ENCODE measurements around the gene EGFLAM.

EGFLAM gene

DNA sequence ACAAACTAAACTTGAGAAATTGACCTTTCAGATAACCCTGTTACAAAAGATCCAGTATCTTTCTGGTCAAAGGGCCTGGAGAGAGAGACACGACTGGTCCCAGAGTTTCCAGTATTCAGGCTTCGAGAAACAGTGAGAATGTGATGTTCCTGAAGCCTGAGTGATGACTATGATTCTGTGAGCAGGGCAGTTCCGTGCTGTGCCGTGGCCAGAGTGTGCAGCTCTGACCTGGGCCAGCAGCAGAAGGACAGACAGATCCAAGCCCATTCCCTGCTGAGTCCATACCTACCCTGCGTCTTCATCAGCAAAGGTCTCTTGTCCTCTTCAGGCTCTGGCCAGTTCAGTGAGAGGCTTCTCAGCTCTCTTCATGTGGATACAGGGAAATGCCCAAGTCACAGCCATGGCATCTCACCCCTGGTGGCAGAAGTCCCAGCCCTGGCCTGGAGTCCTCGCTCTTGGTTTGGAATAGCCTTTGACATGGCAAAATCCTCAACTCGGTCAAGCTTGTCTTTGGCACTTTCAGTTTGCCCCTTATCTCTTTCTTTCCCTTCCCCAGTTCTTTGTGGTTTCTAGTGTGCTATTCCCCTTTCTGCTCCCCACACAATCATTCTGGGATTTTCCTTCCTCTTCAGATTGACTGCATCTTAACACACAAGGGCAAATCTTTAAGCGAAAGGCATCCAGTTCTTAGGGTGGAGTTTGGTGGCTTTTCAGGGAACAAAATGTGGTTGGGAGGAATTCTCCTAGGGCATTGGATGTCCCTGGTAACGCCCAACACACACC, 190.4 kb downstream of the EGFLAM start:
- DNase-seq (ENCODE audit: low read depth): peak; percentile 56

DNA sequence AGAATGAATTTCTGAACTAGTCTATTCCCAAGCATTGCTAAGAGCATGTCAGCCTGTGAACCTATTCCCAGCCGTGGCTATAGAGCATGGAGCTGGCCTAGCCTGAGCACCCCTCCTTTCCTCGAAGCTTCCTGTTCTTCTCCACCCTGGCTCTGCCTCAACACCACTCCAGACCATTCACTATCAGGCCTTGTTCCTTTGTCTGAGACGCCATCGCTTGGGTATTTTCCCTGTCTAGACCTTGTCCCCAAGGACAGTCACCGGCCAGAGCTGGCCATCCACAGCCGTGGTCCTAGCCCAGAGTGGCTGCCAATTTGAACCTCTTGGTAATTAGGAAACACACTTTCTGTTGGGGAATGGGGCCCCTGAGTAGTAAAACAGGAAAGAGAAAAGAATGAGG, 192.3 kb downstream of the EGFLAM start:
- DNase-seq (ENCODE audit: low read depth): no peak

DNA sequence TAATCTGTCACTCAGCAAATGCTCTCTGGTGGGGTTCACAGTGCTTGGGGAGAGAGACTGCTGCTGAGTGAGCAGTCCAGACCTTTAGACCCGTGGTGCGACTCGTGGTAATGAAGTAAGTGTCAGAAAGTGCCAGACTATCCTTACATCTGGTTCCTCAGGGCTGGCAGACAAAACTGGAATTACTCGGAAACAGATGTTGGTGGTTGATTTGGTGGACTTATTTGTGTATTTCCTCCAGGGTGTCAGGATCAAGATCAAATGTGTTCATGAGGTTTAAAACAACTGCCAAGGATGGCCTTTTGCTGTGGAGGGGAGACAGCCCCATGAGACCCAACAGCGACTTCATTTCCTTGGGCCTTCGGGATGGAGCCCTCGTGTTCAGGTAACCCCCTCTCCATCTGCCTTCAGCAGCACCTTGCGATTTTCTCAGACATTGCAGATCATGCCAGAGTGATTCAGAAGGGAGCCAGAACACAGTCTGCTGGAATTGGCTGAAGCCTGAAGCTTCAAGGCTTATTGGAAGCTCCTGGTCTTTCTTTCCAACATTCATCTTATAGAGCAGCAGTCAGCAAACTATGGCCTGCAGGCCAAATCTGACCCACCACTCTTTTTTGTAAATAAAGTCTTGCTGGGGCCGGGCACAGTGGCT, 192.8 kb downstream of the EGFLAM start:
- no peak for DNase-seq (ENCODE audit: low read depth)

DNA sequence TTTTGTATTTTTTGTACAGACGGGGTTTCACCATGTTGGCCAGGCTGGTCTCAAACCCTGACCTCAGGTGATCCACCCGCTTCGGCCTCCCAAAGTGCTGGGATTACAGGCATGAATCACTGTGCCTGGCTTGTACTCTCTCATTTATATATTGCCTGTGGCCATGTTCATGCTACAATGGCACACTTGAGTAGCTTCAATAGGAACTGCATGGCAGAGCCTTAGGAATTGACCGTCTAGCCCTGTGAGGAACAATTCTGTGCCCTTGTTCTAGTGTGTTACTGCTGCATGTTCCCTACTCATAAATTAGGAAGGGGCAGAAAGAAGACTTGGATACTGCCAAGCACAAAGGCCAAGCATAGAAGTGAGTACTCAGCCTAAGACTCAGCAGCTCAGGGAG, 193.8 kb downstream of the EGFLAM start:
- no peak for DNase-seq (ENCODE audit: low read depth)

DNA sequence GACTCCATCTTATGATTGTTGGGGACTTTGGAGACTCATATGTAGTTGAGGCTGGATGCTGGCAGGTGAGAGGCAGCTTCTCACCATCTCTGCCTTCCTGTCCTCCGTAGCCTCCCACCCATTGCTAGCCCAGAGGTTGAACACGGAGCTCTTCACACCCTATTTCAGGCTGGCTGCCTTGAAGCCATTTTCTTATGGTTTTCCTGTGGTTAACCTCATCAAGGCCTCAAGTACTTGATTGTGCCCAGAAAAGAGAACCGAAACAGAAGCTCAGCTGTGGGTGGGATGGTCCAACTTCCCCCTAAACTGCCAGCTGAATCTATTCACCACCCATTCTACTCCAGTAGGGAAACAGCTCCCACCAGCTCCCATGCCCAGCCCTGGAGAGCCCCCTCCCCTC, 195.1 kb downstream of the EGFLAM start:
- no peak for DNase-seq (ENCODE audit: low read depth)

DNA sequence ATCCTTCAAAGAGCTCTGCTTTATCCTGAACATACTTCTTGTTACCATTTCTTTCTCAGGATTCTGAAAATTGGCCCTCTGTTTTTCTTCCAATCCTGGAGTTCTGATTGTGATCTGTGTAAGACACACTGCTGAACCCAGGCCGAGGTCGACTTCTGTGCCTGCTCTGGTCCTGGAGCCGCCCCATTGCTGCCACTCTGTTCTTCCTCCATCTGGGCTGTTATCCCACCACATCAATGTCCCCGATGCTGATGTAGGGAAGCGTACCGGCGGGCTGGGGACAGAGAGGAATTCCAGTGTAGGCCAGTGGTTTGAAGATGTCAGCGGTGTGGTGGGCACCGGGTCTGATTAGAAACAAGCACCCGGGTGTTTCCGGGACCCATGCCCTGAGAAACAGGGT, 195.6 kb downstream of the EGFLAM start:
- DNase-seq (ENCODE audit: low read depth): no peak

DNA sequence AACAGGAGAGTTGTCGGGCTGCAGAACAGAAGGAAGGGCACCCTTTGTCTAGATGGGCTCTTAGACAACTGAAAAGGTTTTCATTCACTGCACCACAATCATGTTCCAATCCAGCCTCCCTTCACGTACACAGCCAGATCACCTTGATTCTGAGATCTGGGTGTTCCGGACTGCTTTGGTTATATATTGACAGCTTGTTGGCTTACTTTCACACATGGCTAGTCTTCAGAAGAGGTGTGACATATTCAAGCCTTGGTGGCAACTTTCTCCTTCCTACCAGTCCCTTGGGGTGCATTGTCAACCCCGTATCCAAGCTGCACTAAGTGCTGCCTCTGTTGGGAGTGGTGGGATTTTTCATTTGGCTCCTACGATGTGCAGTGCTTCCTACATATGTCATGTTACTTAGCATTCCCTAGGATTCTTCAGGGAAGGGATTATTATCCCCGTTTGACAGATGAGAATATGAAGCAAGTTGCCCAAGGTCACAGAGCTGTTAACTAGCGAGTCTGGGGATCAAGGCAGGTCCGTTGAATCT, 197.5 kb downstream of the EGFLAM start:
- DNase-seq (ENCODE audit: low read depth): no peak

DNA sequence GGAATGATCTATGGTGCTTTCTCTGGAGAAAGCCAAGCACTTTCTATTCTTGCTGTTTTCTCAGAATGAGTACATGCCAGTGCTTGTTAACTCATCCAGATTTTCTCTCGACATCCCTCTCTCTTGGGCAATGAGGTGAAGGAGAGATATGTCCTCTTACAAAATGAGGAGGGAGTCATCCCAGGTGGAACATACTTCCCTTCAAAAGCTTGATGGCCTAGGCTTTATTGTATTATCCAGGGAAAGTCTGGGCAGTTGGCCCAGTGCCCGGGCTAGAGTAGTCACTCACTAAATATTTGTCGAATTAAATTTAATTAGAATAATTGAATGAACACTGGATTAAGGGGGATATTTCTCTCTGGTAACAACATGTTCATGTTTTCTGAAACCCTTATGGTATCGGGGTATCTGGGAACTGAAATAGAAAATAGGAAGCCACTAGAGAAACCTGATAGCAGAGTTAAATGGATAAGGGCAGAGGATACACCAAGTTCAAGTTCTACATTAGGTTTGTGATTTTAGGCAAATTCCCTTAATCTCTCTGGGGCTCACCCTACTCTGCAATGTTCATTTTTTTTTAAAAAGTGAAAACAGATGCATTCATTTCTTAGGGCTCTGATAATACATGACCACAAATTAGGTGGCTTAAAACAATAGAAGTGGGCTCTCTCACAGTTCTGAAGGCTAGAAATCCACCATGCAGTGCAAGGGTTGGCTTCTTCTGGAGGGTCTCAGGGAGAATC, 198.5 kb downstream of the EGFLAM start:
- DNase-seq (ENCODE audit: low read depth): peak; percentile 80

DNA sequence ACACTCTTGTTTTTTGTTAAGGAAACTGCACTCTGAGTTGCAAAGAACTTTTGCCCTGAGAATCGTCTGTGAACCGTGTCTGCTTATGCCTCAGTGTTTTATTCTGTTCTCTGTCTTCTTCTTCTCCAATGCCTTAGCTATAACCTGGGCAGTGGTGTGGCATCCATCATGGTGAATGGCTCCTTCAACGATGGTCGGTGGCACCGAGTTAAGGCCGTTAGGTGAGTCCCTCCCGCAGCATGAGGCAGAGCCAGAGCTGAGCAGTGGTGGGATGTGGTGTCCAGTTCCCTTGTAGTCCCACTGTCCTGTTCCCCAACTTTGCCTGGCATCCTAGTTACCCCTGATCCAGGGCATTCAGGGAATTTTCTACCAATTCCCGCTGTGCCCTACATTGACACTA, 199.8 kb downstream of the EGFLAM start:
- DNase-seq (ENCODE audit: low read depth): no peak

DNA sequence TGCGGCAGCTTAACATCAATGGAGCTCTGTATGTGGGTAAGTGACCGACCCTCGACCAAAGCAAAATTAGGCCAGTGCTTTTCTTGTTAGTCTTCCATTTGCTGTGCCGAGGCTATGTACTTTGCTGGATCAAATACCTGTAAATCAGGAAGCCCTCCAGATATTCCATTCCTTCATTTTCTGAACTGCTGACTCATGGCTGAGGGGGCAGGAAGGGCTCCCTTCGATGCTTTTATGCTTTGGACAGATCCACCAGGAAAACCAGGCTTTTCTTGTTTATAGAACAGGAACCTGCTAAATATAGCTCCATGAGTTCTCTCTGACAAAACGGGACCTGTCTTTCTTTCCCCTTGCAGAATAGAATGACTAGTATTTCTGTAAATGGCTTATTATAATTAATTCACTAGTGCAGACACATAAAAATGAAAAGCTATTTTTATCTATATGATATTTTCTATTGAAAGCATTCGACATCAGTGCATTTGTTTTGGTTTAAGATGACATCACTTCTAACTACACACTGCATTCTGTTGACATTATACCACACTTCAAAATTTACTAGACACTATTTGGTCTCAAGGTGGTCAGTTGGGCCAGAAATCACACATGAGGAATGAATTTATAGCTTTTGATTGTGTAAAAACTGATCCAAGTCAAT, 204.7 kb downstream of the EGFLAM start:
- DNase-seq (ENCODE audit: low read depth): no peak

DNA sequence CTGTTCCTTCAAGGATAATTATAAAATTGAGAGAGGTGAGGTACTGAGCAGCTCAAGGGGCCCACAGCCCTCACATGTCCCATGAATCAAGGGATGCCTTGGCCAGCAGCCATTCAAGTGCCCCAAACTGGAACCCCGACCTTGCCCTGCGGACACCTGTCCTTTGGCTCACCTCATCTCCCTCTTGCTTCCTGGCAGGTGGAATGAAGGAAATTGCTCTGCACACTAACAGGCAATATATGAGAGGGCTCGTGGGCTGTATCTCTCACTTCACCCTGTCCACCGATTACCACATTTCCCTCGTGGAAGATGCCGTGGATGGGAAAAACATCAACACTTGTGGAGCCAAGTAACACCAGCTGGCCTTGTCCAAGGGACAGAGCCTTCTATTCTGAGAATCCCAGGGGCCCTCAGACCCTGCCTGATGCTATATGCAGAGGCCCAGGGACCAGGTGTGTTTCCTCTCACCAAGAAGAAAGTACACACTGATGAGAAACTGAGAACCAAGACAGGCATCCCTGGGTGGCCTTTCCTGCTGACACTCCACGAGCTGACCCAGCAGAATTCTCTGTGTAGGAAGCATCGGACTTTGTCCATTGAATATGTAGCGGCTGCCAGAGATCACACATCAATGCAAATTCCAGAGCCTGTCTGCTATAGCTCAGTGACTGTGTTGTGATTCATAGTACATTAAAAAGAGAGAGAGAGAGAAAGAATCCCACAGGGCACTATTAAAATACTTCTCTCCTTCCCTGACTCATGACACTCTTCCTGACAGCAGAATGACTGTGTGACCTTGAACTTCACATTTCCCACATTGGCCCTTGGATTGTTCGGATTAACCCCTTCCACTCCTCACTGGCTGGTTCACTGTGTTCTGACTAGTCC, 205.5 kb downstream of the EGFLAM start:
- DNase-seq (ENCODE audit: low read depth): peak; percentile 87

DNA sequence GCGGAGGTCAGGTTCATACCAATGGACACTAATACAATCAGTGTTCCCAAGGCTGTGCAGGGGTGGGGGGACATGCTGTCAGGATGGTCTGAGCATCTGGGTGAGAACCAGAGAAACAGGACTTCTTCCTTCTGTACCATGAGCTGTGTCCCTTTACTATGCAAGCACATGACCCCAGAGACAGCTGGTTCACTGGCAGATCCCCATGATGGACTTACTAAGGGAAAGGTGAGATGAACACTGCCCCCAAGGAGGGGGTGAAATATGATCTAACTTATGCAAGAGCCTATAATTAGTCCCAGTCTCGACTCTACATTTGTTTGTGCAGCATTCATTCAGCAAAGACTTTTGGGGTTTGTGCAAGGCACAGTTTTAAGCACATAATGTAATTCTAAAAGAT, 206.7 kb downstream of the EGFLAM start:
- no peak for DNase-seq (ENCODE audit: low read depth)

DNA sequence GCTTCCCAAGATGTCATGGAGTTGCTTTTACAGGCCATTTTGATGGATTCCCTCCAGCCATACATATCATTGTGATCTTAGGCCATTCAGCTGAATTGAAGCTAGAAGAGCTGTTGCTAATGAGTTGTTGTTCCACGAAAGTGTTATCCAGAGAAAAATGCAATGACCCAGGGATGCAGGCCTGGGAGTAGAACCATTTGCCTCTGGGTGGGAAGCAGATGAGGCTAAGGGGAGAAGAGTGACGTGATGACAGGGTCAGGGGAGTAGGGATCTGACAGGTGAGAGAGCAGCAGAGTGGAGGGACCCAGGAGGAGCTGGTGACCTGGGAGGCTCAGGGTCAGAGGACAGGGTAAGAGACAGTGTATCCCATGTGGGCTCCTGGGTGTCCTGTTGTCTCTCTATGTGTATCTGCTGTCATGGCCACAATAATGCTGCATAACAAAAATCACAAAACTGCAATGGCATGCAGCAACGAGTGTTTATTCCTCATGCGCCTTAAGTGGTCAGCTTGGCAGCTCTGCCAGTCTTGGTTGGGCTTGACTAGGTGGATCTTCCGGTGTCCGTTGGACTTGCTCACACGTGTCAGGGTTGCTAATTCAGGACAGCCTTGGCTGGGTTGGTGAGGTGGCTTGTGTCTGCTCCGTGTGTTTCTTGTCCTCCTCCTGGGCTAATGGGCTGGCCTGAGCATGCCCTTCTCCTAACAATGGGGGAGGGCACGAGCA, 207.5 kb downstream of the EGFLAM start:
- no peak for DNase-seq (ENCODE audit: low read depth)

DNA sequence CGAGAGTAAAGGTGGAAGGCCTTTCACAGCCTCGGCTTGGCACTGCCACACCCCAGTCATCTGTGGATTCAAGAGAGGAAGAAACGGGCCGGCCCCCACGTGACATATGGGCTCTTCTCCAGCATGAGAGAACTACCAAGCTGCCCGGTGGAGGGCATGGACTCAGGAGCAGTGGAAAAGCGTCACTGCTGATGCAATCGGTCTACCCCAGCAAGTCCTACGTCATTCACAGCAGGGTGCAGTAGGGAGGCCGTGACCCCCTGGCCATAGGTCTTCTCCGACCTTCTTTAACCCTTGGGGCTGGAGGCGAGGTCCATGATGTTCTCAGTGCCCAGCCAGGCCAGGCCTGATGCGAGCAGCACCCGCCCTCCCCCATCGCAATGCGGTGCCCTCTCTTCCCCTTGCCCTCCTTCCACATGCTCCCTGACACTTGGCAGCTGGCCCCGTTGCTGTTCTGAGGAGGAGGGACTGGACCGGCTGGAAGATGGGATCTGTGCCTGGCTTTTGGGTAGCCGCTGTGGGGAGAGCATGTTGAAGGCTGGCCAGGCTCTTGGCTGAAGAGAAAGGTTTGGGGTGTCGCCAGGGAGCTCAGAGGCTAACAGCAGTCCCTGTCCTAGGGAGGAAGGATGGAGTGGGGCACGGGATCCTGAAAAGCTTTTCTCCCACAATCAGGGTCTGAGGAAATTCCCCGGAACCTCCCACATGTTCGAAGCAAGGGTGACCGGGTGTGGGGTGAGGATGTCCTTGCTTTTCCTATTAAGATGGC, 208.2 kb downstream of the EGFLAM start:
- DNase-seq (ENCODE audit: low read depth): no peak

DNA sequence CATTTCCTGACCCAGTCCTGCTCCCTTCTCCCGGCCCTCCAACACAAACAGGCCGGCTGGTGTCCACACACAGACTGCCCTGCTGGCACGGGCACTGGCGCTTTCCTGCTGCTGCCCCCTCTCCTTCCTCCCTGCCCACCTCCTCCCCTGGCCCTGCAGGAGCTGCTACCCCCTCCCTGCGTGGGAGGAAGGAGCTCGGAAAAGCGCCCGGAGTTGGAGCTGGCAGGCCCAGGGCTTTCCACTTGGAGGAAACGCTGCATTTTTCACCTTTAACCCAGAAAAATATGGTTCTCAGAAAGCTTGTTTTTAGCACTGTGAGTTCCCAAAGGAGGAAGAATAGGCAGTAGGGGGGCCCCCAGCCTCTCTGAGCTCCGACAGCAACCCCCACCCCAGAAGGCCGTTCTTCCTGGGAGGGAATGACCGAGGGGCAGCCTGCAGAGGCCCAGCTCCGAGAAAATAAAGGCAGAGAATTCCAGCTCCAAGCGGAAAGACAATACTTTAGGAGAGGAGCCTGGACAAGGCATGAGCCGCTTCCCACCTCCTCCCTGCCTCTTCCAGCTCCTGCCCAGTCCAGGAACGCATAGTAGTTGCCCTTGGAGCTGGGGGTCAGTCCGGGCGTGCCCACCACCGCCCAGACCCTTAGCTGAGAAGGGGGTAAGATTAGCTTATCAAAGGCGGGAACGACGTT, 209.1 kb downstream of the EGFLAM start:
- DNase-seq (ENCODE audit: low read depth): peak; percentile 72

DNA sequence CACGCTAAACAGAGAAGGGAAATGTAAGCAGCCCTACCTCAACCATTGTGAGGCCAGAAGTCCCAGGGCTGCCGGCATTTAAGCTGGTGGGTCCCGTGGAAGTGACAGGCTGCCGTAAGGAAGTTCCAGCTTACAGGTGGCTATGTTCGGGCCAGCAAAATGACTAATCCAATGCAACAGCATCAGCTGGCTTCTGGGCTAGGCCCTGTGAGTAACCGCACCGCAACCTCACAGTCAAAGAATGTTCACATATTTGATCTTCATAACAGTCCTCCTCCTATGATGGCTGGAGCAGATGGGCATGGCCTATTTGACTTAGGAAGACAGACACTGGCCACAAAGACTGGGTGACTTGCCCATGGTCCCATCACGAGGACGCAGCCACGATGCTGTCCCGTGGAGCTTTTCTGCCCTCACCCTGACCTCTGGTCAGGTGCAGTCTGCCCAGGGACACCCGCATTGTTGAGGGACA, 209.9 kb downstream of the EGFLAM start:
- DNase-seq (ENCODE audit: low read depth): peak; percentile 96

DNA sequence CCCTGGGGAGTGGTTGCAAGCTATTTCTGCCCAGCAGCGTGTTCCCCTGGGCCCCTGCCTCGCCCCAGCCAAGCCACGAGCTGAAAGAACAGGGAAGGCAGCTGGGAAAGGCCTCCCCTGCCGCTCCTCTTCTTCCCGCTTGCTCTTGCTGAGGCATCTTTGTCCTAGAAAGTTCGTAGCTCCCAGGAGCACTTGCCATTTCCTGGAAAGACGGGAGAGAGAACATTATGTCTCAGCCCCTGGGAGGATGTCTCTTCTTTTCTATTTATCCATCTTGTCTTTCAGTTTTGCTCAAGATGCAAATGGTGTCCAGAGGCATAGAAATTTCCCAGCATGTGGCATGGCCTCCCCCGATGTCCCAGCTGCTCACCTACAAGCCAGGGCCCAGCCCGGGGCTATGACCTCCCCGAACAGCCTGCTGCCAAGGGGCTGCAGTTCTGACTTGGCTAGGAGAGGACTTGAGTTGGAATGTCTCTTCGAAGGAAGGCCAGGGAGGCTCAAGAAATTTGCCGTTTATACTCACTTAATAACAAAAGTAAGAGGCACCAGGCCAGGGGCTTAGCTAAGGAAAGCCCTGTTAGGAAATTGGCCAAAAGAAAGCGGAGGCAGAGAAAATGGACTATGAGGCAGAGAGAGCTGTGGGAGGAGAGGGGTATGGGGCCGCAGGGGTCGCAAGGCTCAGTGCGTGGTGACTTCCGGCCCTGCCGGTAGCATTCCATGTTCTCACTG, 210.8 kb downstream of the EGFLAM start:
- DNase-seq (ENCODE audit: low read depth): peak; percentile 61

DNA sequence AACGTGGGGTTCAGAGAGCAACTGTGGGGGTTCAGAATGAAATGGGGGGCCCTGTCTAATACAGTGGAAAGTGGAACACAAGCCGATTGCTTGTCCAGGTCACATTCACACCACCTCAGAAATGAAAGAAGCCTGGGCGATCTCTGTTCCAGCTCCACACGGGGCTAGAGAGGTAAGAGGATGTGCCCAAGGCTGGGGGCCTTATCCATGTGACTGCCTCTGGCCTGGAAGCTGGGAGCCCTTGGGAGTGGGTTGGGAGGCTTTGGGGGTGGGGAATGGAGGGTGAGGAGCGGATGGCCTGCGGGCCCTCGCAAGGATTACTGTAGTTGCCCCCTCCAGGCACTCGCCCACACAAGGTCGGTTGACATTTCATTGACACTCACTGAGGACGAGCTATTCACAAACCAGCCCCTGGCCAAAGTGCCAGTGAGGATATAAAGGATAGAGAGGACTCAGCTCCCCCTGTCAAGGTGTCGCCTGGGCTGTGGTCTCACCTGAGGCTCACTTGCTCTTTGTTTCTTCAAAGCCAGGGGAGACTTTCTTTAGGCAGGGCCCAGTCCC, 211.4 kb downstream of the EGFLAM start:
- no peak for DNase-seq (ENCODE audit: low read depth)
